Skin epidermis (tissue), 12 donors: ENCODE results near the gene CLASP1.
"Not testable (repeated sequence)": the region's sequence is repeated elsewhere in the genome, so short reads cannot be mapped to it uniquely, and the experiment has no call there.

Source experiments
- H3K27ac ChIP-seq, 21 experiments: fragments of 200-600 bp; sonication (generic) in 11 of 21; one replicate each; pipeline ENCODE4 v1.5.0; 2020; ENCODE audit warnings: mild to moderate bottlenecking in 3 of 21, inconsistent platforms in 2 of 21, moderate library complexity in 2 of 21
- H3K4me3 ChIP-seq, 7 experiments: fragments of 200-600 bp; sonication (generic) in 2 of 7; one replicate each; pipeline ENCODE4 v1.5.0; 2020; ENCODE audit warnings: inconsistent platforms in 2 of 7, mild to moderate bottlenecking in 2 of 7, moderate library complexity in 1 of 7

The CLASP1 gene

DNA sequence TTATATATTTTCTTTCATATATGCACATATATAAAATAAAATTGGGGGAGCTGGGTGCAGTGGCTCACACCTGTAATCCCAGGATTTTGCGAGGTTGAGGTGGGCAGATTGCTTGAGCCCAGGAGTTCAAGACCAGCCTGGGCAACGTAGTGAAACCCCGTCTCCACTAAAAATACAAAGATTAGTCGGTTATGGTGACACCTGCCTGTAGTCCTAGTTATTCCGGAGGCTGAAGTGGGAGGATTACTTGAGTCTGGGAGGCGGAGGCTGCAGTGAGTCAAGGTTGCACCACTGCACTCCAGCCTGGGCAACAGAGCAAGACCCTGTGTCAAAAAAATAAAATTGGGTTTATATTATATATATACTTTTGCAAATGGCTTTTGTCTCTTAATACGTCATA lies 324.7 kb downstream of the CLASP1 start:
- Histone ChIP-seq H3K27ac (no peak overlapping the region), H3K4me3 (no peak overlapping the region)

- H3K4me3 ChIP-seq: no peak overlapping the region
Measured at GRCh38 chr2:121321476-121321875, 327.8 kb downstream of the CLASP1 start.

DNA sequence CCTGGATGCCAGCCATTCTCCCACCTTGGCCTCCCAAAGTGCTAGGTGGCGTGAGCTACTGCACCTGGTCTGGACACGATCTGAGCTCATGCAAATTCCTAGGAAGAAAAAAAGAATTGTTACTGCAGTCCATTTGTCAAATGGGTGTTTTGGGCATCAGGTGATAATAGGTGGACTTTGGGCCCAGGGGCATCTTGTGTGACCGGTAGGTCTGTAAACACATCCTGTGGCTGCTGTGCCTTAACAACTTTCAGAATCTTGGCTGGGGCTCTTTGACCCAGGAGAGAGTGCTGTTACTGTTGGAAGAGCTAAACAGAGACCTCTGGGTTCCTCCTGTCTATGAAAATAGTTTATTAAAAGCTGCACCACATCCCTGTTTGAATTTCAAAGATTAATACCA lies 329.3 kb downstream of the CLASP1 start:
- no peak overlapping the region for H3K27ac ChIP-seq
- no peak overlapping the region for H3K4me3 ChIP-seq

More at GRCh38 chr2:121321476-121321875, 327.8 kb downstream of the CLASP1 start:
- H3K27ac ChIP-seq: no peak overlapping the region

DNA sequence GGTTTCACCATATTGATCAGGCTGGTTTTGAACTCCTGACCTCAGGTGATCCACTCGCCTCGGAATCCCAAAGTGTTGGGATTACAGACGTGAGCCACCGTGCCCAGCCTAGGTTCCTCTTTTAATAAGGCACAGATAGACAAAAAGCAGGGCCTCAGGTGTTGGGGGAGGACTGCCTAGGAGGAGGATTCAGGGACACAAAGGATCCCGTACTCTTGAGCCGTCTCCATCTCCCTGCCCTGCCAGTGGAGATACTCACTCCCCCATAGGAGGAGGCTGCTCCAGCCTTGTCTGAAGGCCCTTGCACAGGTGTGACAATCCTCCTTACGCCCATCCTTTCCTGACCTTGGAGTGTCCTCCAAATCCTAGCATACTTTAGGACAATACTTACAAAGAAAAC lies 332.3 kb downstream of the CLASP1 start:
- Histone ChIP-seq H3K27ac (no peak overlapping the region), H3K4me3 (no peak overlapping the region)

- not testable (repeated sequence) for H3K4me3 ChIP-seq, H3K27ac ChIP-seq
Measured at GRCh38 chr2:121313701-121314100, 335.6 kb downstream of the CLASP1 start.

DNA sequence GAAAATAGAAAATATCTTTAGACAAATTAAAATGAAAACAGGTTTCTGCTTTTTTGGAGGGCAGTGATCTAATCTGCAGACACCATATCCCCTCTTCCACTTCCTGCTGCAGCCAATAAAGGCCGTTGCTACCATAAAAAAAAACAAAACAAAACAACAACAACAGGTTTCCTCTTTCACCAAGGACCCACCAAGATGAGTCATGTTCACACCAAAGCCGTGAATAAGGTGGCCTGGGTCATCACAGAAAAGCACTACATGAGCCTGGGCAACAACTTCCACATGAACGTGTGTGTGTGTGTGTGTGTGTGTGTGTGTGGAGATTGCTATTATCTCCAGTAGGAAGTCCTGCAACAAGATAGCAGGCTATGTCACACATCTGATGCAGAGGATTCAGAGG lies 339.5 kb downstream of the CLASP1 start:
- Histone ChIP-seq H3K4me3 (no peak overlapping the region), H3K27ac (no peak overlapping the region)

DNA sequence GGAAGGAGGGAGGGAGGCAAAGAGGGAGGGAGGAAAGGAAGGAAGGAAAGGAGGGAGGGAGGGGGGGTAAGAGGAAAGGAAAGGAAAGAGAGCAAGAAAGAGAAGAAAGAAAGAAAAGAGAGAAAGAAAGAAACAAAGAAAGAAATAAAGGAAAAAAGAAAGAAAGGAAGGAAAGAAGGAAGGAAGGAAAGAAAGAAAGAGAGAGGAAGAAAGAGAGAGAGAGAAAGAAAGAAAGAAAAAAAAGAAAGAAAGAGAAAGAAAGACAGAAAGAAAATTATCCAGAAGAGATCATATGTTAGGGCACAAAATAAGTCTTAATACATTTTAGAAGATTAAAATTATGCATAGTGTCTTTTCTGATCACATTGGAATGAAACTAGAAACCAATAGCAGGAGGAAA lies 339.9 kb downstream of the CLASP1 start:
- Histone ChIP-seq H3K4me3 (no peak overlapping the region), H3K27ac (no peak overlapping the region)

DNA sequence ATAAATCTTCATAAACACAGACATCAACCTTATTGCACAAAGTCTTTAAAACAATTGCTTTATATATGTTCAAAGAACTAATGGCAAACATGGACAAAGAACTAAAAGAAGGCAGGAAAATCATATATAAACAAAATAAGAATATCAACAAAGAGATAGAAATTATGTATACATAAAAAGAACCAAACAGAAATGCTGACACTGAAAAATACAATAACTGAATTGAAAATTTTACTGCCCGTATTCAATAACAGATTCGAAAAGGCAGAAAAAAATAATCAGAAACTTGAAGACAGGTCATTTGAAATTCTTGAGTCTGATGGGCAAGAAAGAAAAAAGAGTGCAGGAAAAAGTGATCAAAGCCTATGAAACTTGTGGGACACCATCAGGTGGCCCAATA lies 342.2 kb downstream of the CLASP1 start:
- H3K27ac ChIP-seq: no peak overlapping the region
- no peak overlapping the region for H3K4me3 ChIP-seq

GRCh38 chr2:121304941-121305340 lies 344.3 kb downstream of the CLASP1 start:
- H3K27ac ChIP-seq: no peak overlapping the region
- H3K4me3 ChIP-seq: no peak overlapping the region

- no peak overlapping the region for H3K4me3 ChIP-seq
- H3K27ac ChIP-seq: no peak overlapping the region
Measured at GRCh38 chr2:121303531-121304263, 345.6 kb downstream of the CLASP1 start.

DNA sequence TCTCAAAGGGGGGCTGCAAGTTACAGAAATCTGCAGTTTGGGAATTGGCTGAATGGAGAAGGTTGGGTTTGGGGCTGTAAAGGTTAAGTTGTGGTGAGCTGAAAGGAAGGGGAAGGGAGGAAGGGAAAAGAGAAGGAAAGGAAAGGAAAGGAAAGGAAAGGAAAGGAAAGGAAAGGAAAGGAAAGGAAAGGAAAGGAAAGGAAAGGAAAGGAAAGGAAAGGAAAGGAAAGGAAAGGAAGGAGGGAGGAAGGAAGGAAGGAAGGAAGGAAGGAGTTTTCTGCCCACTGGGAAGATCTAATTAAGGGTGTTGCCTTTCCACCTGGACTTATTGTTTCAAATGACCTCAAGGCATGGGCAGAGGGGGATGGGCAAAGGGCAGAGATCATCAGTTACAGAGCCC lies 348.1 kb downstream of the CLASP1 start:
- H3K4me3 ChIP-seq, H3K27ac ChIP-seq: not testable (repeated sequence)

DNA sequence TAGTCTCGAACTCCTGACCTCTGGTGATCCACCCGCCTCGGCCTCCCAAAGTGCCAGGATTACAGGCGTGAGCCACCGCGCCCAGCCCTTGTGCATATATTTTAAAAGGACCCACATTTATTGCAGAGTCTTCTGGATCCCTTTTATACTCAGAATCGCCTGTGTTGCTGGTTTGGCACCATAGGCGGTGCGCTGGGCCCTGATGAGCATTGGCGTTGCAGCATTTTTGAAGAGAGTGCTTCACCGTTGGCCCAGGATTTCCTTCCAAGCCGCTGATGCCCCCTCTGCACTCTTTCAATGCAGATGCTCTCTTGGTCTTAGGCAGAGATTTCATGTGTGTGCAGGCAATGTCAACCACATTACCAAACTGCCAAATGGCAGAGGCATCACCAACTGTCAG lies 350.8 kb downstream of the CLASP1 start:
- H3K4me3 ChIP-seq: no peak overlapping the region
- no peak overlapping the region for H3K27ac ChIP-seq

GRCh38 chr2:121297866-121298265 lies 351.4 kb downstream of the CLASP1 start:
- not testable (repeated sequence) for H3K4me3 ChIP-seq, H3K27ac ChIP-seq

- Histone ChIP-seq H3K4me3 (no peak overlapping the region), H3K27ac (no peak overlapping the region)
Measured at GRCh38 chr2:121297217-121297830, 351.9 kb downstream of the CLASP1 start.

DNA sequence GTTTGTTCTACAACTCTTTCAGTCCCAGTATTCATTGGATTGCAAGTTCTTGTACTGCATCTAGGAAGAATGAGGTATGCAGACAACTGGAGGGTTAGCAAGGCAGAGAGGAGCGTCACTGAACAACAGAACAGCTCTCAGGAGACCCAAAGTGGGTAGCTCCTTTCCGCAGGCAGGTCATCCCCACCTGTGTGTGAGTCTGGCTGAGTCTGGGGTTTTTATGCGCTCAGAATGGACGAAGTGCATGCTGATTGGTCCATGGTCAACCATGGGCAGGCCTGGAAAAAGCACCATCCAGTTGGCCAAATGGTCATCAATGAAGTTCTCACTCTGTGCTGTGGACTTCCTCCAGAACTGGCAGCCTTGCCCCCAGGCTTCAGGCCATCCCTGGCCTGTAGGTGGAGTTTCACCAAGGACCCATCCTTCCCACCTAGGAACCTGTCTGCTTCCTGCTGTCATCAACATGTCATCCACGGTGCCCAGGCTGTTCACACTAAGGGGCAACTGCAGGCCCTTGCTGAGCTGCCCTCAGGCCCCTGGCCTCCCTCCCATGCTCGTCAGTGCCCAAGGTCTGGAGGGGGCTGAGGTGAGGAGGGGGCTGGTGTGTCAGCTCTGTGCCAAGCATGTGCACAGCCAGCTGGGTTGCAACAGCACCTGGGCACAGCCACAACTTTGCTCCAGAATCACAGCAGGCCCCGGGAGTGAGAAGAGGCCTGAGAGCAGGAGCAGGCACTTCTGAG lies 353.2 kb downstream of the CLASP1 start:
- H3K4me3 ChIP-seq: no peak overlapping the region

DNA sequence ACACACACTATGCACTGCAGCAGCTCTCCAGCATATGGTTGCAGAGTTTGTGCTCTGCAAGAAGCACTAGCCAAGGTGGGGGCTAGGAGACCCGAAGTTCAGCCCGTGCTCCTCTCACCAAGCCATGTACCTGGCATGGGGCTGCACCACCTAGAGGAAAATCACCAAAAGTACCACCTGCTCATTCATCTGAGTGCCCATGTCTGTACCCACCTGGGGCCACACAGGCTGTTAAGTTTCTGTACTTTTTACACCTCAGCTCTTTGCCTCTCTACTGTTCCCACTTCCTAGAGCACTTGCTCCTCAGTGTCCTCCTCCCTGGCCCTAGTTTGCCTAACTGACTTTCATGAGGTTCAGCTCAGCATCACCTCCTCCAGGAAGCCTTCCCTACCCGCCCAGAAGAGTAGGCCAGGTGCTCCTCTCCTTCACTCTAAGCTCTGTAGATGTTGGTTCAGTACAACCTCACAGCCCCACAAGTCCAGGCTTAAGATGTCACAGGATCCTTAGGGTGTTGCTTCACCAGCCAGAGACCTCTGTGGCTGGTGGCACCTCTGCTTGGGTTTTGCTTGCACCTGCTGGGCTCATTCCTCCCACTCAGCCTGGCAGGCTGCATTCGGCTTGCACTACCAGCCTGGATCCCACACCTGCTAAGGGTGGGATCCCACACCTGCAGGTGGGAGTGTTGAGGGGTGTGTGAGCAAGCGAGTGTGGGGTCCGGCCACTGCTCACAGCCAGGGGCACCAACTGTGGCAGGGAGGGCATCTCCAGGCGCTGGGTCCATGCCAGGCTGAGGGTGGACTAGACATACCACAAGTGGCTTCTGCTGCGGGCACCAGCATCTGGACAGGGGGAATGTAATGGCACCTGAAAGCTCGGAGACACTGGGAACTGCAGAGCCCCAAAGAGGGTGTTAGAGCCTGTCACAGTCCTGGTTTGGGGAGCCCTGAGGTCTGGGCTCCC lies 354.1 kb downstream of the CLASP1 start:
- Histone ChIP-seq H3K4me3 (no peak overlapping the region), H3K27ac (no peak overlapping the region)

More for the DNA sequence above, 353.2 kb downstream of the CLASP1 start:
- H3K27ac ChIP-seq: no peak overlapping the region

DNA sequence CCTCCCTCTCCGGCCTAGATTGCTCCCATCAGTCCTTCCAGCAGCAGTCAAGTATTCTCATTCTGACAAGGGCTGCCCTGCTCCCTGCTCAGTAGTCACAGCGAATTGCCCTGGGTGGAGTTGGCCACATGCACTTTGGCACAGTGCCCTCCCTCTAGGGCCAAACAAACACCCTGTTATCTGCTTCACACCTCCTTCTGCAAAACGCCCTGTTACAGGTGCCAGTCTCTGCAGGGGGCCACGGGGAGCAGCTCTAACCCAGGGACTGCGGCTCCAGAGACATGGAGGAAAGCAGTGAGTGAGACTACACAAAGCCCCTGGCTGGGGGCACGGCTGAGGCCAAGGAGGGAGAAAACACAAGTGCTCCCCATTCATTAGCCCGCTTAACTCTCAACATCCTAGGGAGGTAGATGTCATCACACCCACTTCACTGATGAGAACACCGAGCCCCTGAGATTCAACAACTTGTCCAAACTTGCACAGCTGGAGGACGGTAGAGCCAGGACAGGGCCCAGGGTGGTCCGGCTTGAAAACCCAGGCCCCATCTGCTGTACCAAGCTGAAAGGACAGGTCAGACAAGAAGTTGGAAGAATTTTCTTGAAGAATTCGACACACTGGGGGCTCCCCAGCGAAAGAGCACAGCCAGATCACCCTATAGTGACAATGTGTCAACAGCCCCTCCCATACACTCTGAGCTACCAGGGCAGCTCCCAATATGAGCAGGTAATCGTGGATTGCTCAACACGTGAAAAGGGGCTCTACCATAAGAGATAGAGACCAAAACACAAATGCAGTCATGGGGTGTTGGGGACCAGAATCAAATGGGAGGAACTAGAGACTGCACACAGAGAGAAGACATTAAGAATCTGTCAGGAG lies 355.6 kb downstream of the CLASP1 start:
- no peak overlapping the region for H3K27ac ChIP-seq

DNA sequence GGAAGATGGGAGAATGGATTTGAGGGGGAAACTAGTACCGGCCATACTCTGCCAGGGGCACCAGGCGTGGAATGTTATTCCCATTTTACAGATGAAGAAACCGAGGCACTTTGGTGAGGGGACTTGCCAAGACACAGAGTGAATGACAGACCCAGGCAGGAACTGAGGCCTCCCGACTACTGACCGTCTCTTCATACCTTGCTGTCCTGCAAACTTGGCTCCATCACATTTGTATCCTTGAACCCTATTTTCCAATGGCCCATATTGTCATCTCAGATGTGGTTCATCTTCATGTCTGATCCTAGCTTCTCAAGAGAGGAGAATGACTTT lies 358.0 kb downstream of the CLASP1 start:
- Histone ChIP-seq H3K27ac (no peak overlapping the region), H3K4me3 (no peak overlapping the region)

More for the DNA sequence above, 355.6 kb downstream of the CLASP1 start:
- H3K4me3 ChIP-seq: no peak overlapping the region

- Histone ChIP-seq H3K27ac (no peak overlapping the region), H3K4me3 (no peak overlapping the region)
Measured at GRCh38 chr2:121289271-121289670, 360.0 kb downstream of the CLASP1 start.
